ENCODE results near the gene SUDS3. TPM values are rescaled to one million over a fixed set of nuclear protein-coding genes. Genes with fewer than 3 reads are reported as not detected.

The SUDS3 gene
- total and polyA plus RNA-seq, 12 donors = 13.3 to 75.3 (median 27.5) TPM

DNA sequence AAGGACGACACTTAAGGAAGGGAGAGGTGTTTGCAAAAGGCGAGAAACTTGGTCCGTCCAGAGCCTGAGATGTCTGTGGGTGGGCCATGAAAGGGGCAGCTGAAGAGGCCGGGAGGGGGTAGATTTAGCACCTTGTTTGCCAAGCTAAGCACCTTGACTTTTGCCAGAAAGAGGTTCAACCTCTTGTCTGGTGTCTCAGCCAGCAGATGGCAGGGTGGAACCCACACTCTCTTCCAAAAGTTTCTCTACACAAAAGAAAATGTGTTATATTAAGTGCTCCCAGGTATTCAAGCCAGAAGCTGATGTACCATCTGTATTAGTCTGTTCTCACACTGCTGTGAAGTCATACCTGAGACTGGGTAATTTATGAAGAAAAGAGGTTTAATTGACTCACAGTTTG is 69.9 kb downstream of the SUDS3 start:
- WGBS, 4 donors = 32 to 62% (median 49%) methylated on average over 4 of the region's 4 CpGs
- no peak for DNase-seq
- H3K4me3 ChIP-seq = no peak overlapping the region
- H3K27me3 ChIP-seq = no peaks in the 10 kb centered on the region
- H3K4me1 ChIP-seq (replicated peaks in 1 of 2) = no peaks in the 10 kb centered on the region
- no peak overlapping the region for H3K27ac ChIP-seq
- intact Hi-C loops (cut with DNase I) = no loop called here
- H3K9me3 ChIP-seq (replicated peaks in 1 of 3) = no peaks in the 10 kb centered on the region
- H3K36me3 ChIP-seq (replicated peaks in 1 of 2) = no peaks in the 10 kb centered on the region
- TF ChIP-seq, protein P1, sequence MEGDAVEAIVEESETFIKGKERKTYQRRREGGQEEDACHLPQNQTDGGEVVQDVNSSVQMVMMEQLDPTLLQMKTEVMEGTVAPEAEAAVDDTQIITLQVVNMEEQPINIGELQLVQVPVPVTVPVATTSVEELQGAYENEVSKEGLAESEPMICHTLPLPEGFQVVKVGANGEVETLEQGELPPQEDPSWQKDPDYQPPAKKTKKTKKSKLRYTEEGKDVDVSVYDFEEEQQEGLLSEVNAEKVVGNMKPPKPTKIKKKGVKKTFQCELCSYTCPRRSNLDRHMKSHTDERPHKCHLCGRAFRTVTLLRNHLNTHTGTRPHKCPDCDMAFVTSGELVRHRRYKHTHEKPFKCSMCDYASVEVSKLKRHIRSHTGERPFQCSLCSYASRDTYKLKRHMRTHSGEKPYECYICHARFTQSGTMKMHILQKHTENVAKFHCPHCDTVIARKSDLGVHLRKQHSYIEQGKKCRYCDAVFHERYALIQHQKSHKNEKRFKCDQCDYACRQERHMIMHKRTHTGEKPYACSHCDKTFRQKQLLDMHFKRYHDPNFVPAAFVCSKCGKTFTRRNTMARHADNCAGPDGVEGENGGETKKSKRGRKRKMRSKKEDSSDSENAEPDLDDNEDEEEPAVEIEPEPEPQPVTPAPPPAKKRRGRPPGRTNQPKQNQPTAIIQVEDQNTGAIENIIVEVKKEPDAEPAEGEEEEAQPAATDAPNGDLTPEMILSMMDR (IDR thresholded peaks at IDR 0.05) = no peak
- no peak for TF ChIP-seq POLR2A (IDR thresholded peaks at IDR 0.05)

DNA sequence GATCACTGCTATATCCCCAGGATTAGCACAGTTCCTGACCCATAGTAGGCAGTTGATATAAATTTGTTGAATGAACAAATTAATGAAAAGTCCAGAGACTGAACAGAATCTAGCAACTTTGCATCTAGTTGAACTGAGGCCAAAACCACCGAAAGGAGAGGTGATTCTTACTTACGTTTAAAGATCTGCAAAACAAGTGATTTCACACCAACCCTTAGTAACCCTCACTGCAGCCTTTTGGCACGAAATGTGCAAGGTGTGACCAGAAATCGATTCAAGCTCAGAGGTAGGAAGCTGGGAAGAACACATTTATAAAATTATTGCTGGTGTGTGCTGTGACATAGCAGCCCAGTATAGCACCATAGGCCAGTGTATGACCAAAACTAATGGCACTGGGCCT is 70.8 kb downstream of the SUDS3 start:
- Histone ChIP-seq H3K4me1 (replicated peaks in 1 of 2) (no peaks in the 10 kb centered on the region), H3K36me3 (replicated peaks in 1 of 2) (no peaks in the 10 kb centered on the region), H3K27ac (no peak overlapping the region), H3K9me3 (replicated peaks in 1 of 3) (no peaks in the 10 kb centered on the region), H3K4me3 (no peak overlapping the region), H3K27me3 (no peaks in the 10 kb centered on the region)
- intact Hi-C loops (cut with DNase I) = no loop called here
- 62 to 77% (median 70%) methylated on average over 4 of the region's 4 CpGs for WGBS, 4 donors
- DNase-seq = no peak
- no peak for TF ChIP-seq POLR2A (IDR thresholded peaks at IDR 0.05)
- TF ChIP-seq, protein P1 (IDR thresholded peaks at IDR 0.05) = no peak

DNA sequence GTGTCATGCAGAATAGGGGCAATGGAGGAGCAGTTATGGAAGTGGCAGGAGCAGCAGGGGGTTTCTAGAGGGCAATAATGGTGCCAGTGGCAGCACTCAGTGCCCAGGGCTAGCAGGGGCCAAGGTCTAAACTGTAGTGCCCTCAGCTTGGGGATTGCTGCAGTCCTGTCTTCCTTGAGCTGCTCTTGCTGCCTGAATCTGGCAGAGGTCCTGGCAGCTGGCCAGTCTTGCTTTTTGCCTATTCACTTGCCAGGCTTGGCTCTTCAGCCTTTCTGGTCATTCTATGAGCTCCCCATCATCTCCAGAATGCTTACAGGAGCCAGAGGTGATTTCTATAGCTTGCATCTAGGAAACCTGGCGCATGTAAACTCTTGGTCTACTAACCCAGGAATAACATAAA is 72.0 kb downstream of the SUDS3 start:
- Histone ChIP-seq H3K4me1 (replicated peaks in 1 of 2) (no peaks in the 10 kb centered on the region), H3K27ac (no peak overlapping the region), H3K36me3 (replicated peaks in 1 of 2) (no peaks in the 10 kb centered on the region), H3K4me3 (no peak overlapping the region), H3K27me3 (no peaks in the 10 kb centered on the region), H3K9me3 (replicated peaks in 1 of 3) (no peaks in the 10 kb centered on the region)
- peak in 4 of 7 donors; percentile 9 to 32 (median 22) for DNase-seq
- 87 to 100% (median 99%) methylated on average over 1 of the region's 1 CpG for WGBS, 4 donors
- no peak for TF ChIP-seq POLR2A (IDR thresholded peaks at IDR 0.05)
- TF ChIP-seq, protein P1 (IDR thresholded peaks at IDR 0.05) = no peak
- intact Hi-C loops (cut with DNase I) = no loop called here

DNA sequence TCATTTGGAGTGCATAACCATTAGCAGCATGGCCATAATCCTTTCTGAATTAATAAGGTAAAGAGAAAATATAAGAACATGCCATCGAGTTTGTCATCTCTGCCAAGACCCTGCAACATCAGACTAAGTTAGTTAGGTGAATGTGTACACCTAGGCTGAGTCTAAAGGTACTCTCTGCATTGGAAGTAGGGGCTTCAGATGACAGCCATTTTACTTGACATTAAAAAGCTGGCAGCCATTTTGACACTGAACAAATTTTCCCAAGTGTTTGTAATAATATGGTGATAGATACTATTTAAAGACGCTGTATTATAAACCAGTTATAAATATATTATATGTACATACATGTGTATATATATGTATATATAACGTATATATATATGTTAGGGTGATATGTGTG is 79.0 kb downstream of the SUDS3 start:
- no peak for DNase-seq
- H3K27me3 ChIP-seq = no peaks in the 10 kb centered on the region
- TF ChIP-seq, protein P1 (IDR thresholded peaks at IDR 0.05) = no peak
- no peak for TF ChIP-seq POLR2A (IDR thresholded peaks at IDR 0.05)
- H3K36me3 ChIP-seq (replicated peaks in 1 of 2) = no peaks in the 10 kb centered on the region
- intact Hi-C loops (cut with DNase I) = no loop called here
- no peak overlapping the region for H3K27ac ChIP-seq
- whole genome bisulfite sequencing, 4 donors = 42 to 78% (median 52%) methylated on average over 3 of the region's 3 CpGs
- no peak overlapping the region for H3K4me3 ChIP-seq
- no peaks in the 10 kb centered on the region for H3K4me1 ChIP-seq (replicated peaks in 1 of 2)
- H3K9me3 ChIP-seq (replicated peaks in 1 of 3) = no peaks in the 10 kb centered on the region

Measured in adrenal gland (tissue), 12 donors.